ENCODE data around the gene CLUH. TPM values are rescaled to one million over a fixed set of nuclear protein-coding genes. Genes with fewer than 3 reads are reported as not detected.

The CLUH gene, protein sequence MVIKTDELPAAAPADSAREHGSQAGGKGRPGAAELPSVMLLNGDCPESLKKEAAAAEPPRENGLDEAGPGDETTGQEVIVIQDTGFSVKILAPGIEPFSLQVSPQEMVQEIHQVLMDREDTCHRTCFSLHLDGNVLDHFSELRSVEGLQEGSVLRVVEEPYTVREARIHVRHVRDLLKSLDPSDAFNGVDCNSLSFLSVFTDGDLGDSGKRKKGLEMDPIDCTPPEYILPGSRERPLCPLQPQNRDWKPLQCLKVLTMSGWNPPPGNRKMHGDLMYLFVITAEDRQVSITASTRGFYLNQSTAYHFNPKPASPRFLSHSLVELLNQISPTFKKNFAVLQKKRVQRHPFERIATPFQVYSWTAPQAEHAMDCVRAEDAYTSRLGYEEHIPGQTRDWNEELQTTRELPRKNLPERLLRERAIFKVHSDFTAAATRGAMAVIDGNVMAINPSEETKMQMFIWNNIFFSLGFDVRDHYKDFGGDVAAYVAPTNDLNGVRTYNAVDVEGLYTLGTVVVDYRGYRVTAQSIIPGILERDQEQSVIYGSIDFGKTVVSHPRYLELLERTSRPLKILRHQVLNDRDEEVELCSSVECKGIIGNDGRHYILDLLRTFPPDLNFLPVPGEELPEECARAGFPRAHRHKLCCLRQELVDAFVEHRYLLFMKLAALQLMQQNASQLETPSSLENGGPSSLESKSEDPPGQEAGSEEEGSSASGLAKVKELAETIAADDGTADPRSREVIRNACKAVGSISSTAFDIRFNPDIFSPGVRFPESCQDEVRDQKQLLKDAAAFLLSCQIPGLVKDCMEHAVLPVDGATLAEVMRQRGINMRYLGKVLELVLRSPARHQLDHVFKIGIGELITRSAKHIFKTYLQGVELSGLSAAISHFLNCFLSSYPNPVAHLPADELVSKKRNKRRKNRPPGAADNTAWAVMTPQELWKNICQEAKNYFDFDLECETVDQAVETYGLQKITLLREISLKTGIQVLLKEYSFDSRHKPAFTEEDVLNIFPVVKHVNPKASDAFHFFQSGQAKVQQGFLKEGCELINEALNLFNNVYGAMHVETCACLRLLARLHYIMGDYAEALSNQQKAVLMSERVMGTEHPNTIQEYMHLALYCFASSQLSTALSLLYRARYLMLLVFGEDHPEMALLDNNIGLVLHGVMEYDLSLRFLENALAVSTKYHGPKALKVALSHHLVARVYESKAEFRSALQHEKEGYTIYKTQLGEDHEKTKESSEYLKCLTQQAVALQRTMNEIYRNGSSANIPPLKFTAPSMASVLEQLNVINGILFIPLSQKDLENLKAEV (N-terminal part only)
- polyA plus RNA-seq (2013, experiment 1 of 2; ENCODE audit: insufficient read length) = 33.6 TPM
- 36.0 TPM for polyA plus RNA-seq (2013, experiment 2 of 2; ENCODE audit: insufficient read length)

DNA sequence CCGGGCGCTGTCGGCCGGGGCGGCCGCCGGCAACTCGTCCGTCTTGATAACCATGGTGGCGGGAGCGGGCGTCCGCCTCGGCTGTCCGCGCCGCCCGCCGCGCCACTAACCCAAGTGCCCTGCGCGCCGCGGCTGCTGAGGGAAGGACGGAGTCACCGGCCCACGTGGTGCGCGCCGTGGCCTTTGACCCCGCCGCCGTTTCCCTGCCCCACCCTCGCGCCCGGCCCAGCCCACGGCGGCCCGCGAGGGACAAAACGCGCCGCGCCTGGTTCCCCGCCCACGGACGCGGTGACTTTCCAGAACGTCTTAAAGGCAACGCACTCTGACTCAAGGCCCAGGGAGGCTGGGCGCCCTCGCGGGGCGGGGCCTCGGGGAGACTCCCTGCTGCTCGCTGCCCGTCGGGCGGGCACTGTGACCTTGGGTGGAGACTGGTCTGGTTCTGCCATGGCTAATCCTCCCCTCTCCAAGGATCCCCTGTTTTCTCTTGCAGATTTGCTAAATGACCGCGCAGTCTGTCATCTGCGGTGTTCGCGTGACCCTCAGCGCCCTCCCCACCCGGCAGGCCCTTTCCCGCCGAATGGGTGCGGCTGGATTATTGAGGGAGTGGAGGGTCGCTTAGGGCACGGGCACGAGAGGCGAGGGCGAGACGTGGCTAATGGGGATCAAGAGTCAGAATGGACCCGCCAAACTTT lies at the start of gene CLUH:
Gene CLUH (minus strand): TSS at position 157 of the 692 bp plus-strand sequence. CDS start 103 bp downstream, at position 54.
- DNase-seq = peak; percentile 97

DNA sequence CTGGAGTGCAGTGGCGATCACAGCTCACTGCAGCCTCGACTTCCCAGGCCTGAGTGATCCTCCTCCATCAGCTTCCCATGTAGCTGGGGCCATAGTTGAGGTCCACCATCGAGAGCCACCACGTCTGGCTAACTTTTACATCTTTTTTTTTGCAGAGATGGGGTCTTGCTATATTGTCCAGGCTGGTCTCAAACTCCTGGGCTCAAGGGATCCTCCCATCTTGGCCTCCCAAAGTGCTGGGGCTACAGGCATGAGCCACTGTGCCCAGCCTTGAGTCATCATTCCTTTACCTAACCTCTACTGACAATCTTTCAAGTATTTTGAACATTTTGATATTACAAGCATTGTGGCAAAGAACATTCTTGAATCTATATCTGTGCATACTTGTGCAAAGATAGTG lies 47.3 kb upstream of the CLUH start:
- DNase-seq = no peak

DNA sequence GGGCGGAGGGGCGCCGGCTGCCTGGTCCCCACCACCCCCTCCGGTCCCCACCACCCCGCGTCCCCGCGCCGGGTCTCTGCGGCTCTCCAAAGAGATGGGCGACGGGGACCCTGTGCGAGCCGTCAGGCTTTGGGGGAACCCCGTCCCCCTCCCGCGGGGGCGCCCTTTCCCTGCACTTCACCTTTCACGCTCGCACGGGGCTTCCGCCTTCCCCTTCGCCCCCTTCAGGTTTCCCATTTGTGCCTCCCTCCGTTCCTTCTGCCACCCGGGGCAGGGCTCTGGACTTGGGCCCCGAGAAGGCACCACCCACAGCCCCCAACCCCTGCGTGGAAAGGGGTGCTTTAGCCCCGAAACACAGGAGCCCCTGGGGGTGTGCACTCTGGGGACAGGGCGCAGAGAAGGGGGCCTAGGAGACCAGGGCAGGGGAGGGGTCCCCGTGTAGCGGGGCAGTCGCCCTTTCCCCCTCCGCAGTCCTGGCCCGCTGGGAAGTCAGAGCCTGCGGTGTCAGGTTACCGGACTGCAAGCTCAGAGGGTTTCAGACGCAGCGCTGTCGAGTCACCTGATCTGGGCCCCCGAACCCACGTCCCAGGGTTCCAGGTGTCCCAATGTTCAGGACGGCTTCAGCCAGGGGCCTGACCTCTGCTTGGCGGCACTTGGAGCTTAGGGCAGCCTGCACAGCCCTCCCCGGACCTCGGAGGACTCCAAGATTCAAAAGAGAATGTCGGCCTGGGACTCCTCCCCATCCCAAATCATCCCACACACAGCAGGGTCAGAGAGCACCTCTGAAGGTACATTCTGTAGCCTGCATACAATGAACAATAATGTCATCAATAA lies 44.5 kb upstream of the CLUH start:
- no peak for DNase-seq

DNA sequence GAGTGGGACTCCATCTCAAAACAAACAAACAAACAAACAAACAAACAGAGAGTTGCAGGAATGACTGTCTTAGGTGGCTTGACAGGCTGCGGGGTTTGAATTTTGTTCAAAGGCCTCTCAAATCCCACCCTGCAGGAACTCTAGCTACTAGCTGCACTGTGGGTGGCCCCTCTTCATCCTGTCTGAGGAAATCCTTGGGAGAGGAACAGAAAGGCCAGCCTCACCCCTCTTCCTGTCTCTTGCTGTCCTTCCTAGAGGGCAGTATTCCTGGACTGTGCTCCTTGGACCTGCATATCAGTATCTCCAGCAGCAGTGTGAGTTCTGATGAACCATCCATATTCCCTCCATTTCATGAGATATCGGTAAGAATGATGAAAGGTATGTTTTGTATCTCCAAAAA lies 39.9 kb upstream of the CLUH start:
- no peak for DNase-seq

DNA sequence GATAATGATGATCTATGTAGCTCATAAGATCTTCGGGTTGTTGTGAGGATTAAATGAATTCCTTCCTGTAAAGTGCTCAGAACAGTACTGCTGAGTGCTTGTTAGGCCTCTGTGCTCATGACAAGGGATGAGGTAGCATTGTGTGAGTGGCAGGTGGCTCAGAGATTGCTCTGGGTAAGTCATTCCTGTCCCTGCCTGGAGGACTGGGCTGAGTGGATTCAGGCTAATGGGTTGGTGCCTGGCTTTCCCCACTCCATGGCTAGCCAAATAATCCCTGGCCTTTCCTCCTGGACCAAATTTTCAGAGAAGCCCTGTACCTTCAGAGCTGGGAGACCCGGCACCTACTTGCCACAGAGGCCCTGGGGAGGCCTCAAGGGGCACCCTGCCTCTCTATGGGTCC lies 39.2 kb upstream of the CLUH start:
- no peak for DNase-seq

DNA sequence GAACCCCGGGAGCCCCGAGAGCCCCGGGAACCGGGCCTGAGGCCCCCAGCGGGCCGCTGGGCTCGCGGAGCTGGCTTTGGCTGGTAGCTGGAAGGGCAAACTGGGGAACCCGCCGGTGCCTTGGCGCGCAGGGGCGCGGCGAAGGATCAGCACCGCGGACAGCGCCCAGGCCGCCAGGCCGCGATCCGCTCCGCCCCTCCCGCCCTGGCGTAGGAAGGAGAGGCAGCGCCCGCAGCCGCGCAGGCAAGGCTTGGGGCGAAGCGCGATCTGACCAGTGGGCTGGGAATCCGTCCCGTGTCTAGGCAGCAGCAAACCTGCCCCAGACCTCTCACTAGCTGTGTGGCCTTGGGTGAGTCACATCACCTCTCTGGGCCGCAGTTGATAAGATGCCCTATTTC lies 38.2 kb upstream of the CLUH start:
- peak; percentile 55 for DNase-seq

DNA sequence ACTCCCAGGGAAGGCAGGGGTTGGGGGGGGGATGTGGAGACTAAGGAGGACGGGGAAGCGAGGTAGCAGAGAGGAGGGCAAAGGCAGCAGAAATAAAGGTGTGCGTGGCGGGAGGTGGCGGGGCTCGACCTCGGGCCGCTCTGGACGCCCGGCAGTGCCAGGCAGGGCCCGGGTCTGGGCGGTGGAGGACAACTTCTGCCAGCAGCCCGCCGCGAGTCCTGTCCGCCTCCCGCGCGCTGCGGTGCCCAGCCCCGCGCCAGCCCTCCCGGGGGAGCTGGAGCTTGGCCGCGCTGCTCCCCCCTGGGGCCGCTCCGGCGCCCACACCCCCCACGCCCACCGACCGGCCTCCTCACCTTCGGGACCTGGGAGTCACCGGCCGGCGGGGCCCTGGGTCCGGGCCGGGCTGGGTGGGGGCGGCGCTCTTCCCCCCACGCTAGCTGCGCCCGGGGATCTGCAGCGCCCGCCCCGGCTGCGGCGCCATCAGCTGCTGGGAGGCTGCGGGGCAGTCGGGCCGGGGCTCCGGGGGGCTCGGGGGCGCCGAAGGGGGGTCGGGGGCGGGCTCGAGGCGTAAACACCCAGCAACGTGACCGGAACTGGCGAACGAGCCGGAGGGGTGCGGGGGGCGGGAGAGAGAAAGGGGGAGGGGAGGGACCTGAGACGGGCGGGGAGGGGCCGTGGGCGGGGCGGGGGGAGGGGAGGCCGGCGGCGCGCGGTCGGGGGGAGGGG lies 37.7 kb upstream of the CLUH start, which contains the start of gene CCDC92B:
Gene CCDC92B (minus strand): TSS at position 595 of the 726 bp plus-strand sequence. CDS start 14,507 bp downstream, outside the sequence.
- DNase-seq = no peak

DNA sequence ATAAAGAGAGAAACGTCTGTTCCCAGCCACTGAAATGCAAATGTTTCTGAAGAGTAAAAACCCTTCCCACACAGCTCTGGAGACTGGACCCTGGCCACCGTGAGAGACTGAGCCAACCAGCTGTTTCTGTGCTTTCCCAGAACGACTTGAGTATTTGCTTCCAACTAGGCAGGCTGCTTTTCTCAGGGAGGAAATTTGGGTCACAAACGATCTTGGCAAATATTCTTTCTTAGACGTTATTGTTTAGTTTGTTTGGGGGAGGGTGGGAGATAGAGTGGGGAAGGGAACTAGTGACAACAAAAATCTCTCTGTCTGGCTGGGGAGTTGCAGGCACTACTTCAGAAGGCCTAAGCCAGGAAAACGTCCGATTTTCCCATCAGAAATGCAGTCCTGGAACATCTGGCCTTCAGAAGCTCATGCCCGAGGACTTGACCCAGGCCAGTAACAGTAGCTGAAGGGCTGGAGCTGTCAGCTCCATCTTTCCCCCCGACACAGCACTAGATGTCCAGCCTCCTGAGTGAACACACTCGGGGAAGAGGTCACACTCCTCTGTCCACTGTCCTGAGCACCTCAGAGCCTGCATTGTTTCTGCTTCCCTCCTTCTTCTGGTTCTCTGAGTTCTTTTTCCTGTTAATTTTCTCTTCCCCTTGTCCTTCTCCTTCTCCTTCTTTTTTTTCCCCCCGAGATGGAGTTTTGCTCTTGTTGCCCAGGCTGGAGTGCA lies 33.9 kb upstream of the CLUH start:
- DNase-seq = no peak

DNA sequence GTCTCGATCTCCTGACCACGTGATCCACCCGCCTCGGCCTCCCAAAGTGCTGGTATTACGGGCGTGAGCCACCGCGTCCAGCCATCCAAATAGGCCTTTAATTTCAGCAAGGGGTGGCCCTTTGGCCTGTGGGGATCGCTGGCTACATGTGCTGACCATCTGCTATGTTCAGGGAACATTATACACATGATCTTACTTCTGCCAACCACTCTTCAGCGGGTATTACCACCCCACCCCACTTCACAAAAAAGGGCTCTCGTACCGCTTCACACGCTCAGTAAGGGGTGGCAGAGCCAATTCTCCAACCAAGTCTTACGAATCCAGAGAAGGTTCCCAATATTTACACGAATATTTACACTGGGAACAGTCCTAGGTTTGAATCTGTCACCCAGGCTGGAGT lies 26.1 kb upstream of the CLUH start:
- no peak for DNase-seq

DNA sequence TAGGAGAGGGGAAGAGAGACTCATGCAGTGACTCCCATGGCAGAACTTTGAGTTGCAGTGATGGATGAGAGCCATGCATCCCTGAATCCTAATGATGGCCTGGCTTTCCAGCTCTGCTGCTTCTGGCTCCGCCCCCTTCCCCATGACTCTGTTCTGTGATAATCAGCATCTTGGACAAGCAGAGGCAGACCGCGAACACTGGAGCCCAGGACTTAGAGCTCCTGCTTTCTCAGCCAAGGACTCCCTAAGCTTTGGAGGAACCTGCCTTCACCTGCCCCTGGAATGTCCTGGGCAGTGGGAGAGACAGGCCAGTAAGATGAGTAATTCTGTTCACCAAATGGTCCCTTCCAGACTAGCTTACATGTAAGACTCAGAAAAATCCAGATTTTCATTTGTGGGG lies 25.4 kb upstream of the CLUH start:
- DNase-seq = no peak

DNA sequence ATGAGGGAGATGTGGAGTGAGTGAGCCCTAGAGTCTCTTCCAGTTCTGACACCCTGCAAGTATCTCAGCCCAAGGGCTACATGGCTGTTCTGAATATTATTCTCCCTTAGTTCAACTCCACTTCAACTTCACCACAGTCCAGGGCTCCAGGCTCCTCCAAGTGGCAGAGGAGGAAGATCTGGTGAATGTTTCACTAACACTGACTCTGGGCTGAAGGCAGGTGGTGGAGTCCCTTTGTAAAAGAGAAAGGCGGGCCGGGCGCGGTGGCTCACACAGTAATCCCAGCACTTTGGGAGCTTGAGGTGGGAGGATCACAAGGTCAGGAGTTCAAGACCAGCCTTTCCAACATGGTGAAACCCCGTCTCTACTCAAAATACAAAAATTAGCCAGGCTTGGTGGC lies 24.3 kb upstream of the CLUH start:
- no peak for DNase-seq

DNA sequence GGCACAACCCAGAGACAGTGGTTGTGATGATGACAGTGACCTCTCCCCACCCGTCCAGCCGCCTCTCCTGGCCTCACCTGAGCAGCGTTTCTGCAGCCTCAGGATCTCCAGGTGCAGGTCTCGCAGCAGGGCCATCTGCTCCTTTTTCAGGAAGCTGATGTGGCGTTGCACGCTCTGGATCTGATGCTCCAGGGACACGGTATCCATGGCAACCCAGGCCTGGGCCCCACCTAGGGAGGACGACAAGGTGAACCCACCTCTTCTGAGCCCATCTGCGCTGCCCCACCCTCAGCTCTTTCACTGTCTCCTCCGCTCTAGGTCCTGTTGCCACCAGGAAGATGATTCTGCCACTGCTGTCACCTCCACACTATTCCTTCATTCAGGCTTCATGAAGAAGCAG lies 23.4 kb upstream of the CLUH start:
- DNase-seq = no peak

DNA sequence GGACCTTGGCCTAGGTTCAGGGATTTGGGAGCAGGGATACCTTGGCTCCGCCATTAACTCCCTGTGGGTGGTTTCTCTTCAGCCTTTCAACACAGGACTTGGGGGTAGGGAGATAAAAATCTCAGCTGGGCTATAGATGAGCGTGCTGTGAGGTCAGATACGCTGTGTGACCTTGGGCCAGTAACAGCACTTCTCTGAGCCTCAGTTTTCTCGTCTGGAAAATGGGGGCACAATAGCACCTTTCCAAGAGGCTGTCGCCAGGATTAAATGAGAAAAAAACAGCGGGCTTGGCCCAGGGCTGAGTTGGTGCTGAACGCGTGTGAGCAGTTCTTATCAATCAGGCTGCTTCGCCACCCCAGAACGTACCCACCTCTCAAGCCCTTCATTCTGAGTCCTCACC lies 20.2 kb upstream of the CLUH start:
- DNase-seq = no peak

DNA sequence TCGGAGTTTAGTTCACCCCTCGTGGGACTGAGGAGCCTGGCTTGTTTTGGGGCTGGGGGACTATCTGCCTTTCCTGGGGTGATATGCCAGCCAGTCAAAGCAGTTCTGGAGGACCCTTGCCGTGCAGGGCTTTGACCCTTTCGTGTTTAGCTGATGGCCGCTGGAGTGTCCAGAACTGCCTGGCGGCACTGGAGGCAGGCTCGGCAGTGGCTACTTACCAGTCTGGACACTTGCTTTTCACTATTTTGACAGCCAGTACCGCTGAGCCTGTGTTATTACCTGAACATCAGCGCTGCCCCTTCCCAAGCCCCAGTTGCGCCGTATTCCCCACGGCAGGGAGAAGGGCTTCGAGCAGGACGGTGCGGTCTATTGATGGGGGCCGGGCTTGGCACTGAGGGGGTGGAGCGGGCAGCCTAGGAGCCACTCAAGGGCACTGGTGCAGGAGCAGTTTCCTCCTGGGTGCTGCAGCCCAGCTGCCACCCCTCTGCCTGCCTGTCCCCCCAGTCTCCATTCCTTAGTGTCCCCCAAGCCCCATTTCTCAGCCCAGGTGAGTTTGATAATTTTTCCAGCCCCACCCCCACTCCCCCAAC lies 19.3 kb upstream of the CLUH start:
- DNase-seq = no peak

DNA sequence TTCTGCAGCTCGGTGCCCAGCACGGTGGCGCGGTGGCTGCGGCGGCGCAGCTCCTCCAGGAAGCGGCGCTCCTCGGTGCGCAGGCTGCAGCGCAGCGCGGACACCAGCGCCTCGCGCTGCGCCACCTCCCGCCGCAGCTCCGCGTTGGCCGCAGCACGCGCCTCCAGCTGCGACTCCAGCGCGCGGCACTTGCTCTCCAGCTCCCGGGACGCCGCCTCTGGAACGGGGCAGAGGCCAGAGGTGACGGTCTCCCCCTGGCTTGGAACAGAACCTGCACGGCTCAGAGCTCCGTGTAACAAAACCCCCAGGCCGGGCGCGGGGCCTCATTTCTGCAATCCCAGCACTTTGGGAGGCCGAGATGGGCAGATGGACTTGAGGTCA lies 13.2 kb upstream of the CLUH start:
- no peak for DNase-seq

DNA sequence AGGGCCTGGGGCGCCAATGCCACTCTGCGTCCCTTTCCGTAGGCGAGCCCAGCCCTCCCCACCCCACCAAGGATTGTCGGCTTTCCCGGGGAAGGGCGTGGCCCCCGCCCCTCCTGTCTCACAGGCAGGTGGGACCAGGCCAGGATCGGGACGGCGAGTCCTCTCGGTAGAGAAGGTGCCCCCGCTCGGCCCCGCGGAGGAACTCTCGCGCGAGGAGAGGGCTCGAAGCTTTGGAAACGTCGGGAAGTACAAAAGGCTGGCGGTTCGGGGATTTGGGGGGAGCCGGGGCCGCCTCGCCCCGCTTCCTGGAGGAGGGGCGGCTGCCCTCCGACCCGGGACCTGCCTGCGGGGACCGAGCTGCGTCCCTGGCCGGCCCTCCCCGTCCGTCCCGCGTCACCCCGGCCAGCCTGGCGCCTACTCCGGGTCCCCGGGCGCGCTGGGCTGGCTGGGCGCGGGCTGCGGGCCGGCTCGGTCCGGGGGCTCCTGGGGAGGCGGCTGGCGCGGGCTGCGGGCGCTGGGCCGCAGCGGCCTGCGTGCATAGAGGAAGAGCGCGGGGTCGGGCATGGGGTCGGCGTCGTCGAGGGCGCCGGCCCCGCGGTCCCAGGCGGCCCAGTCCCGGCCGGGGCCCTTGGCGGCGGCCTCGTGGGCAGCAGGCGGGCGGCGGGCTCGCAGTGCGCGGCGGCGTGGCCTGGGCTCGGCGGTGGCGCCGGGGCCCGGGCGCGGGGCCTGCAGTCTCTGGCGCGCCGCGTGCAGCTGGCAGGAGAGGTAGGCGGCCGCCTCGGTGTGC lies 12.6 kb upstream of the CLUH start:
- no peak for DNase-seq

DNA sequence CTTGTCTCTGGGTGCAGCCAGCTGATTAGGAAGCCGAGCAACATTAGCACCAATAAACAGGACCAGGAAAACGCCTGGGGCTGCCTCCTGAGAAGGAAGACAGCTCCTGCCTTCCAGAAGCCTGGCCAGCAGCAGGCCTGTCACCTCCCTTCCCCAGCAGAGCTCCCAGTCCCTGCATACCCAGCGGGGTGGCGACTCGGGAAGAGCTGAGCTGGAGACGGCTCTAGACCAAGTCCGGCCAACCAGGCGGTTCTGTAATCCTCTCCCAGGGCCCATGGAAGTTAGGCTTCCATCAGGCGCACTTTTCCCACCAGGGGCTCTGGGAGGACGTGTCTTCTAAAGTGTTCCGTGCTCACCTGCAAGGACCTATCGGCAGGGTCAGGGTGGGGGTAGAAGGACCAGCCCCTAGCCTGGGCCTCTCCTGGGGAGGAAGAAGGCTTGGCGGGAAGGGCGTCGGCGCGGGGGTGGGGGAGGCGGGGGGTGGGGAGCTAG lies 12.0 kb upstream of the CLUH start:
- no peak for DNase-seq

DNA sequence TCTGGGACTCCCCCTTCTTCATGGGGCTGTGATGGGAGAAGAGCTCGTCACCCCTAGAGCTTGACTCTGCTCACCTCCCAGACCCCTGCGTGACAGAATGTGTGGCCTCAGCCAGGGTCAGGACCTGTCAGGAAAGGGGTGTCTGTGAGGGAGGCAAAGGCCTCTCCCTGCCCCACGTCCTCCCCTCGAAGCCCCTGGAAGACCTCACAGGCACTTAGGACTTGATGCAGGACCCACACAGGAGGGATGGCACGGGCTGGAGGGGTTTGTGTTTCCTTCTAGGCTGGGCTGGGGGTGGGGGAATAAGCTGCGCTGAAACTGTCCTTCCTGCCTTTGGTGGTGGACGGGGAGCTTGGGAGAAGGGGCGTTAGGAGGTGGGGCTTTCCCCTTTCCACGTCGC lies 11.0 kb upstream of the CLUH start:
- no peak for DNase-seq

Measured in fibroblast of skin of abdomen (primary cell).